Measurements from ENCODE around the gene AMPD2.

The AMPD2 gene

DNA sequence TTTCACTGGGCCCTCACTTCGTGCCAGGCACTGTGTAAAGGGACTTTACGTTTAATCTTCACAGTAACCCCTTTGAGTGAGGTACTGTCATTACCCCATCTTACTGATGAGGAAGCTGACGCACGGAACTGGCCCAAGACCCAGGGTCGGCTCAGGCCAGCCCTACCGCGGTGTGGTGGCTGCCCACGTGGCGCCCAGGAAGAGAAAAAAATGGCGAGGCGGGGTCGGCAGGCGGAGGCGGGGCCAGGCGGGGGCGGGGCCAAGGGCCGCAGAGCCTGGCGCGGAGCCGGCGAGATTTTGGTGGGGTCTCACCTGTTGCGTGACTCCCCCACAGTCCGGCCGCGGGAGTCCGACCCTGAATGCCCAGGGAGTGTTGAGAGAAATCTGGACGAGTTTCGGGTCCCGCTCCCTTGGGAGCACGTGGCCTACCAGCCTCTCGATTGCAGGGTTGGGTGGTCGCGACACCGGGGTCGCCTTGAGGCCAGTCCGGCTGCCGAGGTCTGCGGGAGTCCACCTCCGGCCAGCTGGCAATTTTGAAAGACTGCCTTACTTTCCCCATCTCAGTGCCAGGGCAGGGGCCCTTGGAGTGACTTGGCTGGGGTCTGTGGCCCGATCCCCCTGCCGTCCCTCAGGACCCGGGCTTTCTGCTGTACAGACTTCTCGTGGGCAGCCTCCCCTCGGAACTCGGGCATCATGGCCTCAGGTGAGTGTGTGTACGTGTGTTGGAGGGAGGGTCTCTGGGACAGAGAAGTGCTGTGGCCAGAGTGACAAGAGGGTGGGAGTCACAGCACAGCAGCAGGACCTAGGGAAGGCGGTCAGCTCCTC is at the start of gene AMPD2, which contains the start of gene GNAT2:
AMPD2 (plus strand) TSS at position 262 of the 825 bp plus-strand sequence. CDS start 1,339 bp downstream, outside the sequence.
GNAT2 (minus strand) TSS at position 41 of the 825 bp plus-strand sequence. CDS start 6,746 bp downstream, outside the sequence.
- DNase-seq: peak; percentile 89

GRCh38 chr1:109570414-109570813 is 49.2 kb upstream of the AMPD2 start:
- DNase-seq: no peak

GRCh38 chr1:109573785-109574184 is 45.9 kb upstream of the AMPD2 start:
- DNase-seq: no peak

- no peak for DNase-seq
Observed at GRCh38 chr1:109578947-109579443, 40.6 kb upstream of the AMPD2 start.

- no peak for DNase-seq
Observed at GRCh38 chr1:109579491-109579890, 40.1 kb upstream of the AMPD2 start.

GRCh38 chr1:109582021-109582420 is 37.6 kb upstream of the AMPD2 start:
- no peak for DNase-seq

DNA sequence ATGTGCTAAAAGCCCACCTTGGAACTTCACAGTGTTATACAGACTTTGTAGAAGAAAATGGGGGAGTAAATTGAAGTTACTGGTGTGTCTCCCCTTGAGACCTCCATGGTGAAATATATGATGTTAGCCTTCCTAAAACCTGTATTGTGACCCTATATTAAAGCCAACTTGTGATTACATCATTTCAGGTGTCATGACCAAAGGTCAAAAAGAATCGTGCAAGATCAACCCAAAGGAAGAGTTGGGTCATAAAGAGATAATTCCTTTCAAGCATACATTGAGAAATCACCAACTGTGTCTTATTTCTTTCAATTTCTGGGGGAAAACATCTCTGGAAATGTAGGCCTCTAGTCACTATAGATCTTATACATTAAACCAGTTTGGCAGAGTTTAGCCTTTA is 34.9 kb upstream of the AMPD2 start:
- no peak for DNase-seq

GRCh38 chr1:109586055-109586454 is 33.6 kb upstream of the AMPD2 start:
- DNase-seq: no peak

DNA sequence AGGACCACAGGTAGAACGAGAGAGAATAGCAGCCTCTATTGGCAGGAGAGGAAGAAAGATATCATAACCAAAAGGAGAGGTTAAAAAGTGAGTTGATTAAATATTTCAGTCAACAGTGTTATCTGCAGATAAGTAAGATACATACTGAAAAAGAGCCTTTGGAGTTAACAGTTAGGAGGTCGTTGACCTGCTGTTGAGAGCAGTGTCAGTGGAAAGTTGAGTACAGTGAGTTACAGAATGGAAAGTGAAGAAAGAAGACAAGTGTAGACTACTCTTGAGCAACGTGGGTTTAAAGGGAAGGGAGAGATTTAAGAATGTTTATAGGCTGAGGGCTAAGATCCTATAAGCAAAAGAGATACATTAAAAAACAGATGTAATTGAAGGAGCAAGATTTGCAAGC is 30.5 kb upstream of the AMPD2 start:
- DNase-seq: no peak

DNA sequence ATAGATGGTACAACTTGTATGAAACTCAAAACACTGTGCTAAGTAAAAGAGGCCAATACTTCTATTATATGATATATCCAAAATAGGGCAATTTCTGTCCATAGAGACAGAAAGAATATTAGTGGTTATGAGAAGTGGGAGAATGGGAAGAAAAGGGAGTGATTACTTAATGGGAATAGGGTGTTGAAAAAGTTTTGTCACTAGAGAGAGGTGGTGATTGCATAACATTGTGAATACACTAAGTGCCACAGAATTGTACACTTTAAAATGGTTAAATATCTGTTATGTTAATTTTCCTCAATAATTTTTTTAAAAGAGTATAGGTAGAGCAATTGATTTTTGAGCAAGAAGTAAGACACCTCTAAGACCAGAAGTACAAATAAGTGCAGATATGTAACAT is 30.0 kb upstream of the AMPD2 start:
- no peak for DNase-seq

DNA sequence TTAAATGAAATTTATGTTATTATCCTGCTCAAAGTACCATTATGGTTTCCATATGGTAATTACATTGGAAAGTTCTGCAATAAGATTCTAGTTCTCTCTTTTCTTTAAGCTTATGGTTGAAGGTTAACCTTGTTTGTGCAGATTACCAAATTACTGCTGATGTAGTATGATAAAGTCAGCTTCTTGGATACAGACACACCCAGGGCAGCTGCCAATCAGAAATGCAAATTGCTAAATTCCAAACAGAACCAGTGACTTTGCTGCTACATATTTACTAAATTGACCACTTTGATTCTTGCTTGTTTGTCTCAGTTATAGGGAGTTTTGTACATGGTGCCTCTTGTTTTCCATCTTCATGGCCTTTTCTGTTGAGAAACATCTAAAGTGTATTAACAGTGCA is 26.7 kb upstream of the AMPD2 start:
- DNase-seq: no peak

- DNase-seq: no peak
Observed at GRCh38 chr1:109595531-109595930, 24.1 kb upstream of the AMPD2 start.

GRCh38 chr1:109598156-109598555 is 21.5 kb upstream of the AMPD2 start:
- no peak for DNase-seq

- no peak for DNase-seq
Observed at GRCh38 chr1:109598655-109599054, 21.0 kb upstream of the AMPD2 start.

- DNase-seq: no peak
Observed at GRCh38 chr1:109603229-109603628, 16.4 kb upstream of the AMPD2 start.

DNA sequence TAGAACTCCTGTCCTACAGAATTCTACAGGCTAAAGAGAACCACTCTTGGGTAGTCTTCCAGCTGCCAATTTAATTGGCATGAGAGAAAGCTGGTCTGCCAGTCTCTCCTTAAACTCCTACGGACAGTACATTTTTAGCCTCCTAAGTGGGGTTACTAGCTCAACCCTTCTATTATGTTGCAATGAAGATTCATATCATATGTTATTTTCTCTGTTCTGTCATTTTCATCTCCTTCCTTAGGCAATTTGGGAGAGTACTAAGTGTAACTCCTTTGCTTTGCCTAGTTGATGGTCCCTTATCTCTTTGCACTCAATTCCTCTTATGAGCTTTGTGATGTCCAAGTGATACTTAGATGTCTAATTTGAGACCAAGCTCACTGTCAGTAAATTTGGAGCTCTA is 14.3 kb upstream of the AMPD2 start:
- no peak for DNase-seq

GRCh38 chr1:109609881-109610280 is 9.8 kb upstream of the AMPD2 start:
- no peak for DNase-seq

- no peak for DNase-seq
Observed at GRCh38 chr1:109610609-109611307, 8.9 kb upstream of the AMPD2 start.

GRCh38 chr1:109611308-109611990 is 8.2 kb upstream of the AMPD2 start:
- no peak for DNase-seq

DNA sequence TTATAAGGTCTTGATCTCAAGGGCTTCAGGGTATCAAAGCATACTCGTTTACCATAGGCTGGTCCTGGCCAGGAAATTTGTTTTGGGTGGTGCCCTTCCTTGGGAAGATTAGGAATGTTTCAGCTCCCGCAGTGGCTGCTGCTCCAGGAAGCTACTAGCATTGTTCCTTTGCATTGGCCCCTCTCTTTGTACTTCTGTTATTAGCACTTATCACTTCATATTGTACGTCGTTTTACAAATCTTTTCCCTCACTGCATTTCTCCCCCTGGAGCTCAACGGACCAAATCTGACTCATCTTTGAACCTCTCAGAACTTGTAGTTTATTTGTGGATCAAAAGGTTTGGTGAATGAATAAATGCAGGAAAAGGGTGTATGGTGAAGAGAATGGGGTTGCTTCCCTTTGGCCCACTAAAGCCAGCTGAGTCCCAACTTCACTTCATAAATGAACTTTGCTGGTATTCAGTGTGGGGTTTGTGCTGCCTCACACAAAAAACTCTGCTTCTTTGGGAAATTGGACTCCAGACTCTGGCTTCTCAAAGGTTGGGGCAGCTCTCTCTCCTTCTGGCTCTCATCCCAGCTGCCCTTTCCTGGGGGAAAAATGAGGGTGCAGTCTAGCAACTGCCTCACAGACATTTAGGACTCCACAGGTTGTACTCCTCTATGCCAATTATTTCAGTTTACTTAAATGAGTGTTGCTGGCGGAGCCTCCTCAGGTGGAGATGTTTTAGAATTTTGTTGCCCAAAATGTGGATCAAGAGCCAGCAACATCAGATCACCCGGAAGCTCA is 6.1 kb upstream of the AMPD2 start:
- no peak for DNase-seq

GRCh38 chr1:109615879-109616278 is 3.8 kb upstream of the AMPD2 start:
- DNase-seq: no peak

DNA sequence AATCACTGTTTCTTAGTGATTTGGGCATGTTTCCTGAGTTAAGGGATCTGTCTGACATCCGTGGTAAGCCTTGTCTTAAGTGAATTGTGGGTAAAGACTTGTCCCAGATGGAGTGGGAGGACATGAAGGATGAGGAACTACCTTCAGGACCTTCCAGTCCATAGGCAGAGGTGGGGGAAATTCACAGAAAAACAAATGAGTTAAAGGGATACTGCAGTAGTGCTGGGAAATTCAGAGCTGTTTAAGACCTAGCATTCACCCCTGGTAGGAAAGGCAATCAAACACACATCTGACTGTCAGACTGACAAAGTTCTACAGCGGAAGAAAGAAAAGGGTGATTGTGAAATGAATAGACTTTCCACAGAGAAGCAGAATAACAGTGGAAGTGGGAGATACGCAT is 3.2 kb upstream of the AMPD2 start:
- no peak for DNase-seq

All from right forelimb (tissue), 1 donor.